Endothelial cell of umbilical vein (primary cell): ENCODE results near the gene TSFM. TPM values are rescaled to one million over a fixed set of nuclear protein-coding genes. Genes with fewer than 3 reads are reported as not detected.

Source experiments
- BruUV-seq: library from RNA; stranded (reverse); fragments of 400-500 nt; replicated peaks from 2 replicates; lab custom pipeline; 2021; lab: Mats Ljungman, UMichigan
- CTCF ChIA-PET: fragments of 300-600, 350-600 bp; sonication (Branson Sonifier 250); formaldehyde crosslinking; loops from one replicate; lab custom pipeline; 2021; ENCODE audit warnings: antibody characterized with exemption, inconsistent platforms; lab: Charles Lee
- POLR2A ChIA-PET: fragments of 300-600, 350-600 bp; sonication (Branson Sonifier 250); formaldehyde crosslinking; loops from one replicate; lab custom pipeline; 2021; ENCODE audit warnings: antibody characterized with exemption, inconsistent platforms; lab: Charles Lee
- DNase-seq: peaks from one replicate; pipeline ENCODE4 v3.0.0-alpha.2; 2011; ENCODE audit warnings: low read depth, low spot score
- FAIRE-seq: peaks from 2 replicates; lab custom pipeline; 2011; peaks lifted over from hg19 to GRCh38; lab: Jason Lieb, UNC
- H2AFZ ChIP-seq: 2 replicates; pipeline ENCODE4 v1.6.0; 2012; ENCODE audit warnings: low read depth, low read length, control low read depth, inconsistent platforms
- H3K27ac ChIP-seq: 2 replicates; pipeline ENCODE4 v1.5.1; 2011; ENCODE audit warnings: low read depth, mild to moderate bottlenecking, control low read depth, low read length, moderate library complexity; ENCODE audit not compliant: insufficient read depth
- H3K27me3 ChIP-seq, 2 experiments: 2 replicates each; pipeline versions ENCODE4 v1.6.0 to v1.6.1; 2011; ENCODE audit warnings: low read length in 2 of 2, mixed read lengths in 1 of 2; ENCODE audit not compliant: control insufficient read depth in 2 of 2, insufficient read depth in 2 of 2
- H3K36me3 ChIP-seq, 2 experiments: 2 replicates in 1 of 2; 3 replicates in 1 of 2; pipeline ENCODE4 v1.5.1; 2011; ENCODE audit warnings: low read length in 2 of 2, mild to moderate bottlenecking in 1 of 2, moderate library complexity in 1 of 2; ENCODE audit not compliant: control insufficient read depth in 2 of 2, insufficient read depth in 2 of 2; ENCODE audit errors: extremely low read depth in 1 of 2
- H3K4me1 ChIP-seq: 3 replicates; pipeline ENCODE4 v1.5.1; 2011; ENCODE audit warnings: mild to moderate bottlenecking, low read length; ENCODE audit not compliant: control insufficient read depth, insufficient read depth; ENCODE audit errors: extremely low read depth
- H3K4me2 ChIP-seq: 2 replicates; pipeline ENCODE4 v1.6.1; 2011; ENCODE audit warnings: low read length, control low read depth, mixed read lengths; ENCODE audit not compliant: insufficient read depth
- H3K4me3 ChIP-seq, 3 experiments: fragments of 200-600 bp in 1 of 3; sonication (generic), shearing (Covaris generic) in 1 of 3; replicated peaks in 1 of 3; 2 replicates each; pipeline ENCODE4 v1.5.1; 2011 to 2016; ENCODE audit warnings: control low read depth in 3 of 3, low read length in 3 of 3, mild to moderate bottlenecking in 2 of 3, inconsistent platforms in 1 of 3, low read depth in 1 of 3, moderate library complexity in 1 of 3; ENCODE audit not compliant: insufficient read depth in 1 of 3
- H3K79me2 ChIP-seq: 2 replicates; pipeline ENCODE4 v1.6.0; 2012; ENCODE audit warnings: low read length, inconsistent platforms; ENCODE audit not compliant: control insufficient read depth, insufficient read depth
- H3K9ac ChIP-seq: replicated peaks from 2 replicates; pipeline ENCODE3; 2011; ENCODE audit warnings: low read length, control low read depth; ENCODE audit not compliant: insufficient read depth; ENCODE audit errors: extremely low read depth
- H3K9me1 ChIP-seq: replicated peaks from 3 replicates; pipeline ENCODE4 v1.6.0; 2011; ENCODE audit warnings: mild to moderate bottlenecking, low read length; ENCODE audit not compliant: control insufficient read depth, insufficient read depth; ENCODE audit errors: extremely low read depth
- H3K9me3 ChIP-seq: replicated peaks from 2 replicates; pipeline ENCODE4 v1.5.1; 2012; ENCODE audit warnings: low read length, inconsistent platforms; ENCODE audit not compliant: control insufficient read depth, insufficient read depth
- H4K20me1 ChIP-seq: replicated peaks from 2 replicates; pipeline ENCODE3; 2011; ENCODE audit warnings: mild to moderate bottlenecking, low read length; ENCODE audit not compliant: control insufficient read depth, insufficient read depth; ENCODE audit errors: extremely low read depth
- EZH2 ChIP-seq: IDR thresholded peaks from 2 replicates; pipeline ENCODE4 v1.6.1; 2012; ENCODE audit warnings: borderline replicate concordance, low read depth, mild to moderate bottlenecking, moderate library complexity, low read length, inconsistent platforms; ENCODE audit not compliant: severe bottlenecking
- FOS ChIP-seq: IDR thresholded peaks from 2 replicates; pipeline ENCODE4 v1.6.1; 2011; ENCODE audit warnings: mild to moderate bottlenecking, low read length, moderate library complexity, borderline replicate concordance; ENCODE audit not compliant: insufficient read depth
- GATA2 ChIP-seq: IDR thresholded peaks from 2 replicates; pipeline ENCODE4 v1.7.0; 2011; ENCODE audit warnings: low read depth, mild to moderate bottlenecking, moderate library complexity, mixed read lengths, low read length; ENCODE audit not compliant: insufficient read length, insufficient read depth
- JUN ChIP-seq: IDR thresholded peaks from 2 replicates; pipeline ENCODE4 v1.6.1; 2011; ENCODE audit warnings: borderline replicate concordance, low read depth; ENCODE audit not compliant: insufficient read length, insufficient read depth
- MYC ChIP-seq: IDR thresholded peaks from one replicate; pipeline ENCODE4 v1.6.1; 2011; ENCODE audit warnings: mild to moderate bottlenecking, low read depth, low read length
- POLR2A ChIP-seq: IDR thresholded peaks from 2 replicates; pipeline ENCODE4 v1.6.1; 2012; ENCODE audit warnings: low read depth, mild to moderate bottlenecking, control low read depth, low read length
- POLR2AphosphoS5 ChIP-seq: IDR thresholded peaks from 2 replicates; pipeline ENCODE4 v1.6.1; 2012; ENCODE audit warnings: low read depth, mild to moderate bottlenecking, control low read depth, low read length, moderate library complexity; ENCODE audit not compliant: insufficient read depth
- dilution Hi-C: fragments of 300-500 bp; cut with MboI; formaldehyde crosslinking; loops from one replicate; pipeline ENCODE4 v1.15.0; 2019; ENCODE audit warnings: low sequenced_read_pairs; ENCODE audit not compliant: extremely low pct_ligation_motif_present
- intact Hi-C: fragments of 100-400 bp; cut with micrococcal nuclease; formaldehyde crosslinking; loops from one replicate; pipeline ENCODE4 v1.10.0; 2022
- polyA plus RNA-seq, 4 experiments: library from polyadenylated mRNA; depleted of rRNA in 3 of 4; stranded (reverse) in 3 of 4; unstranded in 1 of 4; fragments of >200 nt; gene quantifications; 2 replicates each; pipeline versions ENCODE4 v1.2.1 to v1.2.3, GENCODE V29; 2011 to 2012; ENCODE audit warnings: missing spikeins in 1 of 4
- total RNA-seq: library from RNA; stranded (reverse); gene quantifications from 2 replicates; pipeline ENCODE4 v1.2.3, GENCODE V29; 2021
- TF ChIP-seq, protein P1 (sequence below): IDR thresholded peaks from 2 replicates; pipeline ENCODE4 v1.6.1; 2011; ENCODE audit not compliant: insufficient read depth, insufficient read length
- TF ChIP-seq, protein P2 (sequence below), 2 donors: IDR thresholded peaks; 1 replicate in 1 of 2; 2 replicates in 1 of 2; pipeline ENCODE4 v1.5.1; 2011; ENCODE audit warnings: low read length in 2 of 2, mild to moderate bottlenecking in 2 of 2, moderate library complexity in 2 of 2, control low read depth in 1 of 2, inconsistent platforms in 1 of 2, low read depth in 1 of 2; ENCODE audit not compliant: insufficient read depth in 1 of 2; ENCODE audit errors: extremely low read depth in 1 of 2

TSFM gene
- total and polyA plus RNA-seq, 2 donors (not counting 3 experiments of a cell fraction or from before 2014, with no cell fraction given) = 16.5 to 41.8 TPM

DNA sequence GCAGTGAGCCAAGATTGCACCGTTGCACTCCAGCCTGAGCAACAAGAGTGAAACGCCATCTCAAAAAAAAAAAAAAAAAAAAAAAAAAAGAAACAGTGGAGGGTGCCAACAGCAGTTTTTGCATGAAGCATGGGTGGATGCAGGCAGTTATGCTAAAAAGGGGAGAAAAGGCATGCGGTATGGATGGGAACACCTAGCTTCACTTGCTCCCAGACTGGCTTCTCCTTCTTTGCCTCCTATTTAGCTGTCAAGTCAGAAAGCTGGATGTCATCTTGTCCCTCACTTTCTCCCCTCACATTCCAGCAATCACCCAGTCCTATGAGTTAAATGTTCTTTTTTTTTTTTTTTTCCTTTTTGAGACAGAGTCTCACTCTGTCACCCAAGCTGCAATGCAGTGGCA is 7.5 kb upstream of the TSFM start:
- DNase-seq = no peak
- peaks cover 2% of the 10 kb centered on the region for H3K79me2 ChIP-seq
- no peak overlapping the region for H2AFZ ChIP-seq
- H3K4me1 ChIP-seq = peaks cover 13% of the 10 kb centered on the region
- no peak overlapping the region for H3K4me2 ChIP-seq
- no peak for FAIRE-seq
- TF ChIP-seq, protein P1, sequence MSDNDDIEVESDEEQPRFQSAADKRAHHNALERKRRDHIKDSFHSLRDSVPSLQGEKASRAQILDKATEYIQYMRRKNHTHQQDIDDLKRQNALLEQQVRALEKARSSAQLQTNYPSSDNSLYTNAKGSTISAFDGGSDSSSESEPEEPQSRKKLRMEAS = no peak
- TF ChIP-seq, protein P2, sequence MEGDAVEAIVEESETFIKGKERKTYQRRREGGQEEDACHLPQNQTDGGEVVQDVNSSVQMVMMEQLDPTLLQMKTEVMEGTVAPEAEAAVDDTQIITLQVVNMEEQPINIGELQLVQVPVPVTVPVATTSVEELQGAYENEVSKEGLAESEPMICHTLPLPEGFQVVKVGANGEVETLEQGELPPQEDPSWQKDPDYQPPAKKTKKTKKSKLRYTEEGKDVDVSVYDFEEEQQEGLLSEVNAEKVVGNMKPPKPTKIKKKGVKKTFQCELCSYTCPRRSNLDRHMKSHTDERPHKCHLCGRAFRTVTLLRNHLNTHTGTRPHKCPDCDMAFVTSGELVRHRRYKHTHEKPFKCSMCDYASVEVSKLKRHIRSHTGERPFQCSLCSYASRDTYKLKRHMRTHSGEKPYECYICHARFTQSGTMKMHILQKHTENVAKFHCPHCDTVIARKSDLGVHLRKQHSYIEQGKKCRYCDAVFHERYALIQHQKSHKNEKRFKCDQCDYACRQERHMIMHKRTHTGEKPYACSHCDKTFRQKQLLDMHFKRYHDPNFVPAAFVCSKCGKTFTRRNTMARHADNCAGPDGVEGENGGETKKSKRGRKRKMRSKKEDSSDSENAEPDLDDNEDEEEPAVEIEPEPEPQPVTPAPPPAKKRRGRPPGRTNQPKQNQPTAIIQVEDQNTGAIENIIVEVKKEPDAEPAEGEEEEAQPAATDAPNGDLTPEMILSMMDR (IDR thresholded peaks at IDR 0.05; ENCODE audit: extremely low read depth in 1 of 2, insufficient read depth in 1 of 2, low read depth in 1 of 2, low read length in 2 of 2) = no peak
- TF ChIP-seq JUN = no peak
- TF ChIP-seq EZH2 = no peak
- TF ChIP-seq FOS = no peak
- TF ChIP-seq GATA2 = no peak
- TF ChIP-seq POLR2A = no peak
- TF ChIP-seq MYC = no peak
- TF ChIP-seq POLR2AphosphoS5 = no peak
- H3K27me3 ChIP-seq = no peaks in the 10 kb centered on the region
- H3K4me3 ChIP-seq = no peak overlapping the region
- CTCF ChIA-PET = interaction anchor here (2.0 to 3.0 kb wide), 2 partner anchors 8 to 18 kb away, joined by 7 to 8 read pairs; partner anchors contain the start of gene TSFM
- no peaks in the 10 kb centered on the region for H3K36me3 ChIP-seq
- no peak overlapping the region for H3K9ac ChIP-seq
- BruUV-seq = no TSS peak
- POLR2A ChIA-PET = no interaction called here
- no peaks in the 10 kb centered on the region for H3K9me1 ChIP-seq
- no peaks in the 10 kb centered on the region for H3K9me3 ChIP-seq
- dilution Hi-C loops (no loop called here), intact Hi-C loops (no loop called here)
- H4K20me1 ChIP-seq = no peaks in the 10 kb centered on the region
- no peak overlapping the region for H3K27ac ChIP-seq
